Measurements from ENCODE around the gene ACRBP.
"Not testable (repeated sequence)": the region's sequence is repeated elsewhere in the genome, so short reads cannot be mapped to it uniquely, and the experiment has no call there.

The ACRBP gene

GRCh38 chr12:6604259-6605029 is 42.8 kb downstream of the ACRBP start:
- TF ChIP-seq CTCF (conservative IDR thresholded peaks at IDR 0.05; ENCODE audit: low read depth, low read length): no peak
- DNase-seq (ENCODE audit: low read depth): no peak
- H3K4me3 ChIP-seq (ENCODE audit: low read length): peak overlapping the region; percentile 64

- DNase-seq (ENCODE audit: low read depth): no peak
- H3K4me3 ChIP-seq (ENCODE audit: low read length): peak overlapping the region; percentile 19
- TF ChIP-seq CTCF (conservative IDR thresholded peaks at IDR 0.05; ENCODE audit: low read depth, low read length): no peak
Observed at GRCh38 chr12:6603095-6603567, 44.1 kb downstream of the ACRBP start.

- no peak overlapping the region for H3K4me3 ChIP-seq (ENCODE audit: low read length)
- no peak for TF ChIP-seq CTCF (conservative IDR thresholded peaks at IDR 0.05; ENCODE audit: low read depth, low read length)
- DNase-seq (ENCODE audit: low read depth): no peak
Observed at GRCh38 chr12:6602526-6602925, 44.7 kb downstream of the ACRBP start.

GRCh38 chr12:6595673-6596072 is 51.6 kb downstream of the ACRBP start:
- not testable (repeated sequence) for DNase-seq (ENCODE audit: low read depth); H3K4me3 ChIP-seq (ENCODE audit: low read length)

GRCh38 chr12:6592087-6592486 is 55.1 kb downstream of the ACRBP start:
- TF ChIP-seq CTCF (conservative IDR thresholded peaks at IDR 0.05; ENCODE audit: low read depth, low read length): no peak
- H3K4me3 ChIP-seq (ENCODE audit: low read length): no peak overlapping the region
- no peak for DNase-seq (ENCODE audit: low read depth)
